CD4-positive, alpha-beta T cell treated with Interleukin-17A for 1 hour (primary cell): ENCODE results near the gene PRR12.
"Not testable (repeated sequence)": the region's sequence is repeated elsewhere in the genome, so short reads cannot be mapped to it uniquely, and the experiment has no call there.

Experiments used
- DNase-seq: peaks from one replicate; pipeline ENCODE4 v3.0.0-alpha.2; 2020

Gene PRR12

GRCh38 chr19:49624967-49625910 lies 34.3 kb downstream of the PRR12 start:
- DNase-seq: no peak

DNA sequence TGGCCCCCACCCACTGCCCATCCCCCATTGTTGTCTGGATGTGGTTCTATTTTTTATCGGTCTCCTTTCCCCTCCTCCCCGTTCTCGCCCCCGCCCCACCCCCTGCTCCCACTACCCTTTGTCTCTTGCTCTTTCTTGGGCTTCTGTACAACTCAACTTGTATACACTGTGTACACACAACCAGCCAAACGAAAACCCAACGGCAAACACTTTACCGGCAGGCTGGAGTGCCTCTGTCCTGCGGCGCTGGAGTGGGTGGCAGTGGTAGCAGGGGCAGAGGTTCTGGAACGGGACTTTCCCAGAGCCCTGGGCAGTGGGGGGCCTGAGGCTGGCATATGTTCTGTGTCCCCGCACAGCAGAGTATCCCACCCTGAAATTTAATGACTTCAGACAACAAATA lies 35.2 kb downstream of the PRR12 start:
- no peak for DNase-seq

DNA sequence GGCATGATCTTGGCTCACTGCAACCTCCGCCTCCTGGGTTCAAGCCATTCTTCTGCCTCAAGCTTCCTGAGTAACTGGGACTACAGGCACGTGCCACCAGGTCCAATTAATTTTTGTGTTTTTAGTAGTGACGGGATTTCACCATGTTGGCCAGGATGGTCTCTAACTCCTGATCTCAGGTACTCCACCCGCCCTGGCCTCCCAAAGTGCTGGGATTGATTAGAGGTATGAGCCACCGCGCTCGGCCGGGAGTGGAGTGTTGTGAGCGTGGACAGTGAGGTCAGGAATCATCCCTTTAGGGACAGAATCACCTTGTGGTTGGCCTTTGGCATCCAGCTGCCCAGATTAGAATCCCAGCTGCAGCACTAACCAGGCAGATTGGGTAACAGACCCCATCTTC lies 38.7 kb downstream of the PRR12 start:
- DNase-seq: no peak

- no peak for DNase-seq
These were observed 40.1 kb downstream of the PRR12 start for GRCh38 chr19:49631014-49631588.

- no peak for DNase-seq
These were observed 40.7 kb downstream of the PRR12 start for GRCh38 chr19:49631610-49632192.

DNA sequence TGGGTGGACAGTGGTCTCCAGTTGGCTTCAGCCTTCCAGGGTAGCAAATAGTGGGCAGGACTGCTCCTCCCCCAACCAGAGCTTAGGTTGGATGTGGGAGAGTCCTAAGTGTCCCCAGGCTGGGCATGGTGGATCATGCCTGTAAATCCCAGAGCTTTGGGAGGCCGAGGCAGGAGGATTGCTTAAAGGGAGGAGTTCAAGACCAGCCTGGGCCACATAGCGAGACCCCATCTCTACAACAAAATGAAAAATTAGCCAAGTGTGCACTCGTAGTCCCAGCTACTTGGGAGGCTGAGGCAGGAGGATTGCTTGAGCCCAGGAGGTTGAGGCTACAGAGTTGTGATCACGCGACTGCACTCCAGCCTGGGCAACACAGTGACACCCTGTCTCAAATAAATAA lies 41.6 kb downstream of the PRR12 start:
- DNase-seq: no peak

GRCh38 chr19:49633273-49633672 lies 42.3 kb downstream of the PRR12 start:
- not testable (repeated sequence) for DNase-seq

GRCh38 chr19:49635530-49636232 lies 44.7 kb downstream of the PRR12 start:
- DNase-seq: no peak

DNA sequence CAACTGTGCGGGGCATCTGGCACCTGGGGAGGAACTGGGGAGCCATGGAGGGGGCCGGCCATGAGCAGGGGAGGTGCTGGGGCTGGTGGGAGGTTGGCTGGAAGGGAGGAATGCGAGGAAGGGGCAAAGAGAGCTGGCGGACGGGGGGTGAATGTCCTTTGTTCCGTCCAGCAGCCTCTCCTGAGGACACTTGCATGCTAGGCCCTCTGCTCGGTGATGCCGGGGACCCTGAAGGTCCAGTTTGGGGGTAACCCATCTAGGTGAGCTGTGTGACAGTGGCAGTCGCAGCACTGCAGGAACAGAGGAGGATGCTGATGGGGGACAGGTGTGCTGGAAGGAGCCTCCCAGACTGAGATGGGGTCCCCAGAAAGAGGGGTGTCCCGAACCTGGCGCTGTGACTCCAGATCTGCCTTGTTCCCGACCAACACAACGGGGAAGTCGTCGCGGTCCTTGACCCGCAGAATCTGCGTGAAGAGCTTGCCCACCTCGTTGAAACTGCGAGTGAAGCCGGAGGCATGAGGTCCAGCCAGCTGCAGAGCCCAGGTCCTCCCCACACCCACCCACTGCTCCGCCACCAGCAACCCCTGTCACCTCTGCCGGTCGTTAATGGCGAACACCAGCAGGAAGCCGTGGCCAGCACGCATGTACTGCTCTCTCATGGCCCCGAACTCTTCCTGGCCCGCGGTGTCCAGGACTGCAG lies 45.4 kb downstream of the PRR12 start:
- no peak for DNase-seq

DNA sequence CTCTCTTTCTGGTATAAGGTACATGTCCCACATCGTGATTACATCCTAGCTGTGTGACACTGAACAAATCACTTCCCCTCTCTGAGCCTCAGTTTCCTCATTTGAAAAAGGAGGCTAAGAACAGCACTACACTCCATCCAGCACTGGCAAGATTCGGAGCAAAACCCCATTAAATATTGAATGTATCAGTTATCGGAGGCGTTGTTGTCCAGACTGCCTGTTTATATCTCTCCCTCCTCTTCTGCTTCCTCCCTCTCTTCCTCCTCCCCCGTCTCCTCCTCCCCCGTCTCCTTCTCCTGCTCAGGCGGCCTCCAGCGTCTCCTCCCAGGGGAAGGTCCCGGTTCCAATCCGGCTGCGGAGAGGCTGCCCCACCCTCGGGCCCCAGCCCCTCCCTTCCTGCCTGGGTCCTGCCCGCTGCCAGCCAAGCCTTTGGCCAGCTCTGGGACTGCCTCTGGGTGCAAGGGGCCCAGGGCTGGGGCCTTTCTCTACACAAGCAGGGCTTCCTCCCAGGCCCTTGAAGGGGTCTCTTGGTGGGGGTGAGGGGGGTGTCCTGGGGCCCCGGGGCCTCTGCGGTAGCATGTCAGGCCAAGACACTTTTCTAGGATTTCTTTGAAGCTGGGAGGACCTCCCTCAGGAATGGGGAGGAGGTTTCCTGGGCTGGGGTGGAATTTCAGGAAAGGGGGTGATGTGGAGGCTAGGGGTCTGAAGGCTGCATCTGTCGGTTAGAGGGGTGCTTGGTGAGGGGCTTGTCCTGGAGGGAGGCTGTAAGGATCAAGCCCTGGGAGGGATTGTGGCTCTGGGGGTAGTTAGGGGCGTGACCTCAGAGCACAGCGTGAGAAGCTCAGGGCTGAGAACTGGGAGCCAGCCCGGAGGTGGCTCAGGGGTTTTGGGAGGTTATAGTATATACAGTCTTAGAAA lies 47.1 kb downstream of the PRR12 start:
- DNase-seq: no peak

DNA sequence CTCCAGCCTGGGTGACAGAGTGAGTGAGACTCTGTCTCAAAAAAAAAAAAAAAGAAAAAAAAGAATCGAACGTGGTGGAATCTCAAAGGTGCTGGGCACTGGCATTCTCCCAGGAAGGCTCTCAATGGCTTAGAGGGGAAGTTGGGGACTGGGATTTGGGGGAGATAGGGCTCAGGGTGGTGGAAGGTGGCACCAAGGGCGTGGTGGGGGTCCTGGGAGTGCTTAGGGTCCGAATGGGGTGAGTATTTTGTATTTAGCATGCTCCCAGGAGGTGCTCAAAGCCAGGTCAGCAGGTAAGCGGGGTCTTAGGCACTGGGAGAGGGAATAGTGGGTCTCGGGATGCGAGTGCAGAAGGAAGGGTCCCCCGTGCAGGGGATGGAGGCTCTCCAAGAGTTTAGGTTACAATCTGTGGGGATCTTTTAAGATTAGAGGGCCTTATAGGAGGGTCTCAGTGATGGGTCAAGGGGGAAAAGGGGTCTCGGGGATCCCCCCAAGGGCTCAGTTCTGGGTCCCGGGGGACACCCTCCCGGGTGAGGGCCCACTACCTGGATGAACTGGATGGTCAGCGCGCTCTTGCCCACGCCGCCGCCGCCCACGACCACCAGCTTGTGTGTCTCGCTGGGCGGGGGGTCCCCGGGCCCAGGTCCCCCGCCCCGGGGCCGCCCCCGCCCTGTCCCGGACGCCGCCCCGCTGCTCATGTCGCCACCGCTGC lies 48.6 kb downstream of the PRR12 start:
- no peak for DNase-seq

DNA sequence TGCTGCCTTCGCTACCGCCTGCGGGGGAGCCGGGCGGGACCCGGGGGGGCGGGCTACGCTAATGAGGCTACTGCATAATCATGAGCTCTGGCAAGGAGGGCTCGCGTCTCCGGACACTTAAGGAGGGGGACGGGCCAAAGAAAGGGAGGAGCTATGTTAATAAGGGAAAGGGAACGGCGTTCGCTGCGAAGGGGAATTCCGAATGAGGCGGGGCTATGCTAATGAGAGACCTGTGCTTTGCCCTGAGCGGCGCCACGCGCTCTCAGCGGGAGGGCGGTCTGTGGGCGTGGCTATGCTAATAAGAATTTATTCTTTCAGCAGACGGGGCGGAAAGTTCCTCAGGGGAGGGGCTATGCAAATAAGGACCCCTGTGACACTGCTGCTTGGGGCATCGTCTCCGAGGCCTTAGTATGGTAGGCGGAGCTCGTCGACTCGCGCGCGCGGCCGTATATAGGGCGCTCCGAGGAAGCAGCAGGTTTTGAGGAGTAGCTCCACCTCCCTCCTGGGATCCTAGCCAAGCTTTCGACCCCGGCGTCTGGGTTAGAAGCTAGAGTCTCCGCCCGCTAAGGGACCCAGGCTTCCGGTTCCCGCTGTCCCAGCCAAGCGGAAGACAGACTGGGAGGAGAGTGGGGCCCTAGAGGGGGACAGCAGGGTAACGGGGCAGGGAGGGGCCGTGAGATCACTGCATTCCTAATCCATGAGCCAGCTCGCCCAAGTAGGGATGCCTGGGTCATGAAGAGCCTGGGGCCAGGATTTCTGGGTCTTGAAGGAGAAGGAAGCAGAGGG lies 49.3 kb downstream of the PRR12 start, which contains the start of gene RRAS:
RRAS (minus strand) TSS at position 31 of the 786 bp plus-strand sequence. CDS start 45 bp downstream, outside the sequence.
- peak; percentile 100 for DNase-seq

DNA sequence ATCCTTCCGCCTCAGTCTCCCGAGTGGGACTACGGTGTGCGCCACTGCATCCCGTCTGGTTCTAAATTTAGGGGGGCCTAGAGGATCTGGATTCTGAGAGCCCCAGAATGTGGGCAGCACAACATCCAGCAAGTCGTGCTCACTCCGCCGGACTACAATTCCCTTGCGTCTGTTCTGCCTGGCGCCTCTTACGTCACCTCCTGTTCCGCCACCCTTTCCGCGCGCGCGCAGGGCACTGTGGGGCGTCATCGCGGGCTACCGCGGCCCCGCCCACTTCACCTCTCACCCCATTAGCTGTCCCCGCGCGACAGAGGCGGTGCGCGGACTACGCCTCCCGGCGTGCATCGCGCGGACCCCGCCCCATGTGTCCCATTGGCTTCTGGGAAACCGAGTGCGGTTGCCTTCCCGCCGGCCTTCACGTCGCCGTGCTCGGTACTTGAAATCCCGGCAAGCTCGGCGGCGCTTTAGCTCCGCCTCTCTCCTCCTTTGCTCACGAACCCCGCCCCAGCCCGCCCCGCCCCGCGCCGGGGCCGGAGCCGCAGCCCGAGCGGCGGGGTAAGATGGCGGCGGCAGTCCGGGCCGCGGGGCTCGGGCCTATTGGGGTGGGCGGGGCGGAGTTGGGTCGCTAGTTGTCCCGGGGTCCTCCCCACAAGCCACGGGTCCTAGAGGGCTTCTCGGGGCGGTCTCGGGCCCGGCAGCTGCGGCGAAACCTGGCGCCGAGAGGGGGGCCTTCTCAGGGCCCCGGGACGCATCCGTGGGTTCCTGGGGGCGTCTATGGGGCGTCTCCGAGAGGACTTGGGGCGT lies 50.9 kb downstream of the PRR12 start, which contains the start of gene SCAF1:
SCAF1 (plus strand) TSS at position 522 of the 804 bp plus-strand sequence. CDS start 2,818 bp downstream, outside the sequence.
- DNase-seq: peak; percentile 99

GRCh38 chr19:49642492-49643035 lies 51.6 kb downstream of the PRR12 start:
- no peak for DNase-seq

GRCh38 chr19:49643466-49643865 lies 52.5 kb downstream of the PRR12 start:
- DNase-seq: no peak

DNA sequence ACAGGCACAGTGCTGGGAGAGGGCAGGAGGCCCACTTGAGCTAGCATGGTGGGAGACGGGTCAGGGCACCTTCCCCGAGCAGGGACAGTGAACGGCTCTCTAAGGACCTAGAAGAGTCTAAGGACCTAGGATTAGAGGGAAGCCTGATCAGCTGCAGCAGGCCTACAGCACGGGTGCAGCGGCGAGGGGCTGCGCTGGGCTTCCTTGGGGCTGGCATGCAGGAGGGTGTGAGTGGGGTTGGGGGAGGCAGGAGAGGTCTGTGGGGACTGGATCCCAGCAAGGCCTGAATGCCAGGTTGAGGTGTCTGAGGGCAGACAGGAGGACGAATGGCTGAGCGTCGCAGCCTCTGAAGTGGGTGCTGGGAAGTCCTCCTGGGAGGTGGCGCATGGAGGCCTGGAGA lies 54.6 kb downstream of the PRR12 start:
- DNase-seq: no peak

DNA sequence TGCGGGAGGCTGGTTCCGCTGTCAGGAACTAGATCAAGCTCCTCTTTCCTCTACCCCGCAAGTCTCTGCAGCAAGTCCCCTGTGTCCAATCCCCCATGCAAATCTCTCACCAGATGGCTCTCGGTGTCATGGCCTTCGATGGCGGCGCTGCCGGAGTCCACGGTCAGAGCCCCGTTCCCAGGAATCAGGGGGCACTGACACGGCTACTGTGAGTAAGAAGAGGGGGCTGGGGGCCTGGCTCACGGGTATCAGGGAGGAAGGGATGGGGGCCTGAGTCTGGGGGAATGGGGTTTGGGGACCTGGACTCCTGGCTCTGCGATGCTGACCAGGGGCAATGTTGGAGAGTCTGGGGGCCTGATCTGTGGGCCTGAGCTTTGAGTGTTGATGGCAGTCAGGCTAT lies 55.0 kb downstream of the PRR12 start:
- DNase-seq: no peak

GRCh38 chr19:49646586-49646985 lies 55.6 kb downstream of the PRR12 start:
- no peak for DNase-seq
